HepG2 (cell line): Measurements from ENCODE around the gene CIB2. TPM values are rescaled to one million over a fixed set of nuclear protein-coding genes. Genes with fewer than 3 reads are reported as not detected.

Experiments used
- ATAC-seq: fragments of 200-7000 bp; cut with Tn5 transposase; 3 replicates; pipeline ENCODE4 v1.9.1; 2020; ENCODE audit warnings: mild to moderate bottlenecking, moderate library complexity
- BruUV-seq: library from RNA; stranded (reverse); fragments of 400-500 nt; replicated peaks from 2 replicates; lab custom pipeline; 2021; lab: Mats Ljungman, UMichigan
- CTCF ChIA-PET: fragments of 300-600 bp; formaldehyde crosslinking; extraction: SDS; loops from one replicate; lab custom pipeline; 2021; ENCODE audit warnings: low total read pairs, inconsistent platforms, low intra/inter-chr PET ratio; lab: Yijun Ruan, JAX
- POLR2A ChIA-PET: fragments of 350-600 bp; sonication (Branson Sonifier 250); formaldehyde crosslinking; loops from one replicate; lab custom pipeline; 2020; ENCODE audit warnings: antibody characterized with exemption, inconsistent platforms; lab: Yijun Ruan, JAX
- DNase-seq: peaks from one replicate; pipeline ENCODE4 v3.0.0-alpha.2; 2015; ENCODE audit warnings: low spot score
- FAIRE-seq: peaks from 3 replicates; lab custom pipeline; 2011; peaks lifted over from hg19 to GRCh38; lab: Jason Lieb, UNC
- H2AFZ ChIP-seq: one replicate; pipeline ENCODE4 v1.6.1; 2011; ENCODE audit warnings: low read length, inconsistent platforms
- H3K27ac ChIP-seq: fragments of 300-600 bp; 3 replicates; pipeline ENCODE4 v1.8.0; 2011; ENCODE audit warnings: mixed run types, mild to moderate bottlenecking, mixed read lengths, low read length, inconsistent platforms; ENCODE audit not compliant: insufficient read depth; ENCODE audit errors: extremely low read length
- H3K27me3 ChIP-seq, 2 experiments: fragments of 200-600 bp in 1 of 2; 2 replicates in 1 of 2; 3 replicates in 1 of 2; pipeline versions ENCODE4 v1.6.0 to v1.8.0; 2011; ENCODE audit warnings: low read length in 2 of 2, mild to moderate bottlenecking in 2 of 2, moderate library complexity in 2 of 2, inconsistent platforms in 1 of 2; ENCODE audit not compliant: insufficient read depth in 2 of 2, control insufficient read depth in 1 of 2
- H3K36me3 ChIP-seq, 2 experiments: fragments of 200-600 bp in 1 of 2; replicated peaks in 1 of 2; 2 replicates in 1 of 2; 3 replicates in 1 of 2; pipeline versions ENCODE4 v1.5.1 to v1.8.0; 2011; ENCODE audit warnings: low read length in 2 of 2, inconsistent platforms in 1 of 2; ENCODE audit not compliant: insufficient read depth in 2 of 2, control insufficient read depth in 1 of 2
- H3K4me1 ChIP-seq: 2 replicates; pipeline ENCODE4 v1.5.1; 2012; ENCODE audit warnings: low read length, inconsistent platforms; ENCODE audit not compliant: insufficient read depth
- H3K4me2 ChIP-seq: 2 replicates; pipeline ENCODE4 v1.6.0; 2011; ENCODE audit warnings: low read depth, low read length, inconsistent platforms
- H3K4me3 ChIP-seq, 3 experiments: fragments of 200-600 bp in 1 of 3; sonication (generic), shearing (Covaris generic) in 1 of 3; replicated peaks in 1 of 3; 2 replicates each; pipeline ENCODE4 v1.5.1; 2011 to 2016; ENCODE audit warnings: low read length in 3 of 3, inconsistent platforms in 2 of 3, low read depth in 2 of 3, mild to moderate bottlenecking in 2 of 3, control low read depth in 1 of 3, mixed read lengths in 1 of 3; ENCODE audit not compliant: insufficient read depth in 1 of 3
- H3K79me2 ChIP-seq: one replicate; pipeline ENCODE4 v1.6.1; 2011; ENCODE audit warnings: low read length, inconsistent platforms; ENCODE audit not compliant: insufficient read depth
- H3K9ac ChIP-seq: 2 replicates; pipeline ENCODE4 v1.6.0; 2011; ENCODE audit warnings: mild to moderate bottlenecking, low read depth, low read length, inconsistent platforms; ENCODE audit not compliant: insufficient read depth
- H3K9me3 ChIP-seq: 2 replicates; pipeline ENCODE4 v1.5.1; 2012; ENCODE audit warnings: mild to moderate bottlenecking, low read length
- H4K20me1 ChIP-seq: 2 replicates; pipeline ENCODE4 v1.6.0; 2011; ENCODE audit warnings: inconsistent platforms, mild to moderate bottlenecking, low read length, moderate library complexity; ENCODE audit not compliant: insufficient read depth
- CEBPB ChIP-seq: IDR thresholded peaks from 2 replicates; pipeline ENCODE4 v1.6.1; 2011; ENCODE audit warnings: low read depth, low read length, improper control_type of control experiment, borderline replicate concordance
- HIVEP1 ChIP-seq: sonication (generic); formaldehyde crosslinking; IDR thresholded peaks from 2 replicates; pipeline ENCODE4 v1.4.0; 2020; ENCODE audit warnings: mild to moderate bottlenecking, missing genetic modification reagents
- MBD4 ChIP-seq: IDR thresholded peaks from 2 replicates; pipeline ENCODE4 v1.6.1; 2012; ENCODE audit warnings: low read length, inconsistent platforms, borderline replicate concordance
- TCF7 ChIP-seq: sonication (generic); IDR thresholded peaks from 2 replicates; pipeline ENCODE4 v1.6.1; 2016; ENCODE audit warnings: antibody characterized with exemption, low read depth
- ZFP36L2 ChIP-seq: sonication (generic); formaldehyde crosslinking; IDR thresholded peaks from 2 replicates; pipeline ENCODE4 v1.4.0; 2020; ENCODE audit warnings: missing genetic modification reagents
- ZNF253 ChIP-seq: sonication (generic); formaldehyde crosslinking; IDR thresholded peaks from 2 replicates; pipeline ENCODE4 v1.8.0; 2022; ENCODE audit warnings: mild to moderate bottlenecking, missing genetic modification reagents, borderline replicate concordance
- ZNF792 ChIP-seq: IDR thresholded peaks from 2 replicates; pipeline ENCODE4 v1.6.1; 2016
- WGBS: methylation state at CpG from one replicate; pipeline ENCODE4 v1.1.6; 2017; ENCODE audit warnings: low lambda C conversion rate; 5-methylcytosine and 5-hydroxymethylcytosine counted together
- in situ Hi-C: cut with HindIII; loops from 2 replicates; pipeline ENCODE4 v1.10.0; 2017; ENCODE audit warnings: low pct_unique_long_range_greater_than_20kb; ENCODE audit not compliant: extremely low pct_ligation_motif_present
- intact Hi-C: fragments of 100-400 bp; cut with micrococcal nuclease; formaldehyde crosslinking; loops from one replicate; pipeline ENCODE4 v1.10.0; 2022; ENCODE audit not compliant: unreplicated experiment
- polyA plus RNA-seq, 8 experiments: library from polyadenylated mRNA; depleted of rRNA in 3 of 8; stranded (reverse) in 7 of 8; unstranded in 1 of 8; fragments of >200 nt; fragmentation: Illumina TruSeq in 4 of 8; extraction: Trizol in 4 of 8; gene quantifications; 2 replicates each; pipeline versions ENCODE4 v1.2.1 to v1.2.3, GENCODE V29; 2011 to 2016; ENCODE audit warnings: low read depth in 4 of 8, missing spikeins in 1 of 8, mixed read lengths in 1 of 8; ENCODE audit not compliant: insufficient read depth in 1 of 8
- total RNA-seq, 5 experiments: library from RNA; depleted of rRNA; stranded (reverse); fragments of >200 nt; fragmentation: Illumina TruSeq; extraction: Trizol; gene quantifications; 2 replicates each; pipeline ENCODE4 v1.2.3, GENCODE V29; 2016; ENCODE audit warnings: low read depth in 1 of 5
- TF ChIP-seq, protein P1 (sequence below): sonication (generic); formaldehyde crosslinking; IDR thresholded peaks from 2 replicates; pipeline ENCODE4 v1.5.0; 2020; ENCODE audit warnings: mild to moderate bottlenecking, missing genetic modification reagents, borderline replicate concordance
- TF ChIP-seq, protein P2 (sequence below): IDR thresholded peaks from 2 replicates; pipeline ENCODE4 v1.6.1; 2016; ENCODE audit warnings: control low read depth
- TF ChIP-seq, protein P3 (sequence below): sonication (generic); formaldehyde crosslinking; IDR thresholded peaks from 2 replicates; pipeline ENCODE4 v1.5.1; 2020; ENCODE audit warnings: mild to moderate bottlenecking, moderate library complexity, missing genetic modification reagents
- TF ChIP-seq, protein P4 (sequence below): IDR thresholded peaks from 2 replicates; pipeline ENCODE4 v1.6.1; 2016; ENCODE audit warnings: missing compliant biosample characterization, missing genetic modification reagents, borderline replicate concordance

The CIB2 gene
- total and polyA plus RNA-seq, 2 of the 13 experiments (the other 11 are each of a cell fraction or from before 2014, with no cell fraction given): 1.4 to 1.5 TPM

DNA sequence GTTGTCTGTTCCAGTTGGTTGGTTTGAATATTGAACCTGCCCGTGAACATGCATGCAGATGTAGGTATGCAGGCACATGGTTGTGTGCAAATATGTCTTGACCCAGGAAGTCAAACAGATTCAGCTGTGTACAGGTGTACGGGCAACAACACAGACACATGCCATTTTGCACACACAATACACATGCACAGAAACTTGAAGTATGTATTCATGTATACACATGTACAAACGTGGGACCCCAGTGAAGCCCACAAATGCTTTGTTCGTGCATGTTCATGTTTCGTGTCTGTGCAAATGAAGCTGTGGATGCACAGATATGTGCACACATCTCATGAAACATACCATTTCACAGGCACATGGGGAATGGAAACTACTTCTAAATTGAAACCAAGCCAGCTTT, 48.7 kb upstream of the CIB2 start (continued):
- TF ChIP-seq, protein P1, sequence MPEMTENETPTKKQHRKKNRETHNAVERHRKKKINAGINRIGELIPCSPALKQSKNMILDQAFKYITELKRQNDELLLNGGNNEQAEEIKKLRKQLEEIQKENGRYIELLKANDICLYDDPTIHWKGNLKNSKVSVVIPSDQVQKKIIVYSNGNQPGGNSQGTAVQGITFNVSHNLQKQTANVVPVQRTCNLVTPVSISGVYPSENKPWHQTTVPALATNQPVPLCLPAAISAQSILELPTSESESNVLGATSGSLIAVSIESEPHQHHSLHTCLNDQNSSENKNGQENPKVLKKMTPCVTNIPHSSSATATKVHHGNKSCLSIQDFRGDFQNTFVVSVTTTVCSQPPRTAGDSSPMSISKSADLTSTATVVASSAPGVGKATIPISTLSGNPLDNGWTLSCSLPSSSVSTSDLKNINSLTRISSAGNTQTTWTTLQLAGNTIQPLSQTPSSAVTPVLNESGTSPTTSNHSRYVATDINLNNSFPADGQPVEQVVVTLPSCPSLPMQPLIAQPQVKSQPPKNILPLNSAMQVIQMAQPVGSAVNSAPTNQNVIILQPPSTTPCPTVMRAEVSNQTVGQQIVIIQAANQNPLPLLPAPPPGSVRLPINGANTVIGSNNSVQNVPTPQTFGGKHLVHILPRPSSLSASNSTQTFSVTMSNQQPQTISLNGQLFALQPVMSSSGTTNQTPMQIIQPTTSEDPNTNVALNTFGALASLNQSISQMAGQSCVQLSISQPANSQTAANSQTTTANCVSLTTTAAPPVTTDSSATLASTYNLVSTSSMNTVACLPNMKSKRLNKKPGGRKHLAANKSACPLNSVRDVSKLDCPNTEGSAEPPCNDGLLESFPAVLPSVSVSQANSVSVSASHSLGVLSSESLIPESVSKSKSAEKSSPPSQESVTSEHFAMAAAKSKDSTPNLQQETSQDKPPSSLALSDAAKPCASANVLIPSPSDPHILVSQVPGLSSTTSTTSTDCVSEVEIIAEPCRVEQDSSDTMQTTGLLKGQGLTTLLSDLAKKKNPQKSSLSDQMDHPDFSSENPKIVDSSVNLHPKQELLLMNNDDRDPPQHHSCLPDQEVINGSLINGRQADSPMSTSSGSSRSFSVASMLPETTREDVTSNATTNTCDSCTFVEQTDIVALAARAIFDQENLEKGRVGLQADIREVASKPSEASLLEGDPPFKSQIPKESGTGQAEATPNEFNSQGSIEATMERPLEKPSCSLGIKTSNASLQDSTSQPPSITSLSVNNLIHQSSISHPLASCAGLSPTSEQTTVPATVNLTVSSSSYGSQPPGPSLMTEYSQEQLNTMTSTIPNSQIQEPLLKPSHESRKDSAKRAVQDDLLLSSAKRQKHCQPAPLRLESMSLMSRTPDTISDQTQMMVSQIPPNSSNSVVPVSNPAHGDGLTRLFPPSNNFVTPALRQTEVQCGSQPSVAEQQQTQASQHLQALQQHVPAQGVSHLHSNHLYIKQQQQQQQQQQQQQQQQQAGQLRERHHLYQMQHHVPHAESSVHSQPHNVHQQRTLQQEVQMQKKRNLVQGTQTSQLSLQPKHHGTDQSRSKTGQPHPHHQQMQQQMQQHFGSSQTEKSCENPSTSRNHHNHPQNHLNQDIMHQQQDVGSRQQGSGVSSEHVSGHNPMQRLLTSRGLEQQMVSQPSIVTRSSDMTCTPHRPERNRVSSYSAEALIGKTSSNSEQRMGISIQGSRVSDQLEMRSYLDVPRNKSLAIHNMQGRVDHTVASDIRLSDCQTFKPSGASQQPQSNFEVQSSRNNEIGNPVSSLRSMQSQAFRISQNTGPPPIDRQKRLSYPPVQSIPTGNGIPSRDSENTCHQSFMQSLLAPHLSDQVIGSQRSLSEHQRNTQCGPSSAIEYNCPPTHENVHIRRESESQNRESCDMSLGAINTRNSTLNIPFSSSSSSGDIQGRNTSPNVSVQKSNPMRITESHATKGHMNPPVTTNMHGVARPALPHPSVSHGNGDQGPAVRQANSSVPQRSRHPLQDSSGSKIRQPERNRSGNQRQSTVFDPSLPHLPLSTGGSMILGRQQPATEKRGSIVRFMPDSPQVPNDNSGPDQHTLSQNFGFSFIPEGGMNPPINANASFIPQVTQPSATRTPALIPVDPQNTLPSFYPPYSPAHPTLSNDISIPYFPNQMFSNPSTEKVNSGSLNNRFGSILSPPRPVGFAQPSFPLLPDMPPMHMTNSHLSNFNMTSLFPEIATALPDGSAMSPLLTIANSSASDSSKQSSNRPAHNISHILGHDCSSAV (CRISPR knock-in tag): no peak
- TF ChIP-seq HIVEP1 (no peak), ZNF792 (CRISPR knock-in tag) (no peak)

DNA sequence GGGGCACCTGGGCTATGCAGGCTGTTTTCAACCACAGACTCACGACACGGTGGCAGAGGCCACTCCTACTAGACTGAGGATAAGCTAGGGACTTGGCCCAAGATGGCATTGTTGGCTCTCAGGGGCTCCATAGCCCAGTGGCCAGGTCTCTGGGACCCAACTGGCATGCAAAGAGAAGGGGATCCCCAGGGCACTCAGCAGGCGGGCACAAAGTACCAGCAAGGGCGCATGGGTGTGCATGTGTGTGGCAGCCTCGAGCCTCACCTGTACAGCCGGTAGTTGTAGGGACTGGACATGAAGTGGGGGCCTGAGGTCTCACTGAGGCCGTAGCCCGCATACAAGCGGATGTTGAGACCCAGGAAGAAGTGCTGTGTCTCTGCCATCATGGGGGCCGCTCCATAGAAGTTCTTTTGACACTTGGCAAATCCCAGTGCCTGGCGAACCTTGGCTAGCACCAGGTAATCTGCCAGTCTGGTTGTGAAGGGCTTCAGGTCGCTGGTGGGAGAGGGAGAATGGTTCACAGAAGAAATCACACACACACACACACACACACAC, 48.1 kb upstream of the CIB2 start:
- intact Hi-C loops: no loop called here
- ATAC-seq (no peak), DNase-seq (no peak), FAIRE-seq (no peak)
- in situ Hi-C loops: loop anchor here (5.0 kb wide), 1 partner anchor 63 kb away; no protein-coding TSS in a partner anchor
- 67% methylated on average over 4 of the region's 12 CpGs for WGBS
- POLR2A ChIA-PET: no interaction called here
- Histone ChIP-seq H3K36me3 (no peaks in the 10 kb centered on the region), H3K9ac (no peak overlapping the region), H3K27me3 (no peaks in the 10 kb centered on the region), H2AFZ (no peak overlapping the region), H3K4me2 (no peak overlapping the region), H3K4me1 (0 out of 2 replicates have a peak, but pooled peaks cover 6% of the 10 kb centered on the region), H3K9me3 (no peaks in the 10 kb centered on the region), H4K20me1 (no peaks in the 10 kb centered on the region), H3K27ac (no peak overlapping the region), H3K4me3 (no peak overlapping the region), H3K79me2 (no peaks in the 10 kb centered on the region)
- no TSS peak for BruUV-seq
- CTCF ChIA-PET: no interaction called here
- TF ChIP-seq, protein P2, sequence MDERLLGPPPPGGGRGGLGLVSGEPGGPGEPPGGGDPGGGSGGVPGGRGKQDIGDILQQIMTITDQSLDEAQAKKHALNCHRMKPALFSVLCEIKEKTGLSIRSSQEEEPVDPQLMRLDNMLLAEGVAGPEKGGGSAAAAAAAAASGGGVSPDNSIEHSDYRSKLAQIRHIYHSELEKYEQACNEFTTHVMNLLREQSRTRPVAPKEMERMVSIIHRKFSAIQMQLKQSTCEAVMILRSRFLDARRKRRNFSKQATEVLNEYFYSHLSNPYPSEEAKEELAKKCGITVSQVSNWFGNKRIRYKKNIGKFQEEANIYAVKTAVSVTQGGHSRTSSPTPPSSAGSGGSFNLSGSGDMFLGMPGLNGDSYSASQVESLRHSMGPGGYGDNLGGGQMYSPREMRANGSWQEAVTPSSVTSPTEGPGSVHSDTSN: no peak
- TF ChIP-seq TCF7 (no peak), CEBPB (no peak), ZNF253 (CRISPR knock-in tag) (no peak), MBD4 (no peak), ZFP36L2 (CRISPR knock-in tag) (no peak)
- TF ChIP-seq, protein P3, sequence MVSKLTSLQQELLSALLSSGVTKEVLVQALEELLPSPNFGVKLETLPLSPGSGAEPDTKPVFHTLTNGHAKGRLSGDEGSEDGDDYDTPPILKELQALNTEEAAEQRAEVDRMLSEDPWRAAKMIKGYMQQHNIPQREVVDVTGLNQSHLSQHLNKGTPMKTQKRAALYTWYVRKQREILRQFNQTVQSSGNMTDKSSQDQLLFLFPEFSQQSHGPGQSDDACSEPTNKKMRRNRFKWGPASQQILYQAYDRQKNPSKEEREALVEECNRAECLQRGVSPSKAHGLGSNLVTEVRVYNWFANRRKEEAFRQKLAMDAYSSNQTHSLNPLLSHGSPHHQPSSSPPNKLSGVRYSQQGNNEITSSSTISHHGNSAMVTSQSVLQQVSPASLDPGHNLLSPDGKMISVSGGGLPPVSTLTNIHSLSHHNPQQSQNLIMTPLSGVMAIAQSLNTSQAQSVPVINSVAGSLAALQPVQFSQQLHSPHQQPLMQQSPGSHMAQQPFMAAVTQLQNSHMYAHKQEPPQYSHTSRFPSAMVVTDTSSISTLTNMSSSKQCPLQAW: no peak
- TF ChIP-seq, protein P4, sequence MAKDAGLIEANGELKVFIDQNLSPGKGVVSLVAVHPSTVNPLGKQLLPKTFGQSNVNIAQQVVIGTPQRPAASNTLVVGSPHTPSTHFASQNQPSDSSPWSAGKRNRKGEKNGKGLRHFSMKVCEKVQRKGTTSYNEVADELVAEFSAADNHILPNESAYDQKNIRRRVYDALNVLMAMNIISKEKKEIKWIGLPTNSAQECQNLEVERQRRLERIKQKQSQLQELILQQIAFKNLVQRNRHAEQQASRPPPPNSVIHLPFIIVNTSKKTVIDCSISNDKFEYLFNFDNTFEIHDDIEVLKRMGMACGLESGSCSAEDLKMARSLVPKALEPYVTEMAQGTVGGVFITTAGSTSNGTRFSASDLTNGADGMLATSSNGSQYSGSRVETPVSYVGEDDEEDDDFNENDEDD: no peak
